HFFc6 (cell line): ENCODE measurements around the gene ZNF740. TPM values are rescaled to one million over a fixed set of nuclear protein-coding genes. Genes with fewer than 3 reads are reported as not detected.
A peak's percentile ranks its signal among the peaks of the same experiment; 100 is the strongest.

ENCODE experiments used
- DNase-seq: peaks from one replicate; pipeline ENCODE4 v3.0.0-alpha.2; 2018
- H3K27ac Mint-ChIP-seq: 2 replicates; pipeline ENCODE4 v1.8.0; 2020; ENCODE audit warnings: mild to moderate bottlenecking, mixed read lengths
- H3K27me3 Mint-ChIP-seq: 2 replicates; pipeline ENCODE4 v1.8.0; 2021; ENCODE audit warnings: mild to moderate bottlenecking, moderate library complexity, mixed read lengths; ENCODE audit not compliant: insufficient read depth
- H3K36me3 Mint-ChIP-seq: 2 replicates; pipeline ENCODE4 v1.8.0; 2021; ENCODE audit warnings: low read depth, mixed read lengths
- H3K4me1 Mint-ChIP-seq: 2 replicates; pipeline ENCODE4 v1.8.0; 2020; ENCODE audit warnings: low read depth, mixed read lengths
- H3K4me3 Mint-ChIP-seq: 2 replicates; pipeline ENCODE4 v1.8.0; 2020; ENCODE audit warnings: mild to moderate bottlenecking, moderate library complexity, mixed read lengths
- H3K9me3 Mint-ChIP-seq: 2 replicates; pipeline ENCODE4 v1.8.0; 2020; ENCODE audit warnings: mild to moderate bottlenecking, mixed read lengths
- CTCF ChIP-seq: fragments of 200-600 bp; sonication (generic); IDR thresholded peaks from 2 replicates; pipeline ENCODE4 v1.5.0; 2021; ENCODE audit warnings: antibody characterized with exemption, mild to moderate bottlenecking
- total RNA-seq, 6 experiments: library from RNA; stranded (reverse); fragmentation: NEBNext Ultra II Directional; extraction: Animal tissue kit (Norgen Biotek cat#: 25700); gene quantifications; 2 replicates in 1 of 6; 3 replicates in 5 of 6; pipeline ENCODE4 v1.2.3, GENCODE V29; 2021

Gene ZNF740
- total RNA-seq, 6 experiments from 2014 or later, result 17.3 to 25.7 (median 19.3) TPM

GRCh38 chr12:53181935-53182334 is 1.4 kb downstream of the ZNF740 start:
- peaks cover 40% of the 10 kb centered on the region for H3K36me3 Mint-ChIP-seq
- peaks cover 46% of the 10 kb centered on the region for H3K4me1 Mint-ChIP-seq
- peak overlapping the region; percentile 90 for H3K4me3 Mint-ChIP-seq
- no peak for TF ChIP-seq CTCF
- H3K27me3 Mint-ChIP-seq, result no peaks in the 10 kb centered on the region
- no peaks in the 10 kb centered on the region for H3K9me3 Mint-ChIP-seq
- 0 out of 2 replicates have a peak overlapping the region, but pooled peaks have one; percentile 6 for H3K27ac Mint-ChIP-seq
- no peak for DNase-seq

- H3K9me3 Mint-ChIP-seq, result no peaks in the 10 kb centered on the region
- H3K27ac Mint-ChIP-seq, result peak overlapping the region; percentile 6
- DNase-seq, result no peak
- TF ChIP-seq CTCF, result no peak
- peak overlapping the region; percentile 90 for H3K4me3 Mint-ChIP-seq
- peaks cover 48% of the 10 kb centered on the region for H3K36me3 Mint-ChIP-seq
- H3K27me3 Mint-ChIP-seq, result no peaks in the 10 kb centered on the region
- H3K4me1 Mint-ChIP-seq, result peaks cover 46% of the 10 kb centered on the region
Observed at GRCh38 chr12:53182903-53183302, 2.4 kb downstream of the ZNF740 start.

- Mint-ChIP-seq H3K4me3 (no peak overlapping the region), H3K9me3 (no peaks in the 10 kb centered on the region), H3K4me1 (peaks cover 42% of the 10 kb centered on the region), H3K36me3 (peaks cover 48% of the 10 kb centered on the region), H3K27me3 (no peaks in the 10 kb centered on the region), H3K27ac (no peak overlapping the region)
- DNase-seq, result no peak
- TF ChIP-seq CTCF, result no peak
Observed at GRCh38 chr12:53184828-53185227, 4.3 kb downstream of the ZNF740 start.

- Mint-ChIP-seq H3K27ac (no peak overlapping the region), H3K4me3 (no peak overlapping the region; the same call in 1 of the 2 replicates), H3K4me1 (peaks cover 43% of the 10 kb centered on the region), H3K27me3 (no peaks in the 10 kb centered on the region), H3K9me3 (no peaks in the 10 kb centered on the region), H3K36me3 (peaks cover 48% of the 10 kb centered on the region)
- DNase-seq, result no peak
- peak; percentile 46; the same call in 1 of the 2 replicates for TF ChIP-seq CTCF
Observed at GRCh38 chr12:53185582-53186153, 5.1 kb downstream of the ZNF740 start.

- Mint-ChIP-seq H3K4me1 (peaks cover 37% of the 10 kb centered on the region), H3K4me3 (no peak overlapping the region), H3K27me3 (no peaks in the 10 kb centered on the region), H3K27ac (no peak overlapping the region), H3K36me3 (peaks cover 42% of the 10 kb centered on the region), H3K9me3 (no peaks in the 10 kb centered on the region)
- DNase-seq, result no peak
- no peak for TF ChIP-seq CTCF
Observed at GRCh38 chr12:53186745-53187144, 6.2 kb downstream of the ZNF740 start.
